Loucy (cell line): ENCODE measurements around the gene GFPT2.

Experiments
- H2AFZ ChIP-seq: fragments of 200-600 bp; sonication (generic); 2 replicates; pipeline ENCODE4 v1.6.0; 2016; ENCODE audit warnings: antibody characterized with exemption, mild to moderate bottlenecking, low read length, moderate library complexity
- H3F3A ChIP-seq: fragments of 200-600 bp; 2 replicates; pipeline ENCODE4 v1.6.0; 2016; ENCODE audit warnings: antibody characterized with exemption, low read depth, mild to moderate bottlenecking
- H3K27me3 ChIP-seq: fragments of 200-600 bp; sonication (generic); 2 replicates; pipeline ENCODE4 v1.6.1; 2014; ENCODE audit warnings: low read length, mild to moderate bottlenecking; ENCODE audit not compliant: insufficient read depth, poor library complexity, severe bottlenecking
- H3K36me3 ChIP-seq: fragments of 200-600 bp; sonication (generic); 2 replicates; pipeline ENCODE4 v1.6.1; 2016; ENCODE audit warnings: low read length; ENCODE audit not compliant: insufficient read depth
- H3K4me1 ChIP-seq: fragments of 200-600 bp; sonication (generic); 2 replicates; pipeline ENCODE4 v1.5.1; 2014; ENCODE audit warnings: low read length, mild to moderate bottlenecking; ENCODE audit not compliant: insufficient read depth, poor library complexity, severe bottlenecking
- H3K4me2 ChIP-seq: fragments of 200-600 bp; sonication (generic); 2 replicates; pipeline ENCODE4 v1.6.0; 2014; ENCODE audit warnings: antibody characterized with exemption, low read length, low read depth, mild to moderate bottlenecking; ENCODE audit not compliant: poor library complexity, severe bottlenecking
- H3K4me3 ChIP-seq: fragments of 200-600 bp; sonication (generic); 2 replicates; pipeline ENCODE4 v1.5.1; 2014; ENCODE audit warnings: low read length, mild to moderate bottlenecking, mixed read lengths; ENCODE audit not compliant: poor library complexity, severe bottlenecking
- H3K79me2 ChIP-seq: fragments of 200-600 bp; sonication (generic); 2 replicates; pipeline ENCODE4 v1.6.1; 2014; ENCODE audit warnings: low read length; ENCODE audit not compliant: insufficient read depth
- H3K9ac ChIP-seq: fragments of 200-600 bp; sonication (generic); 2 replicates; pipeline ENCODE4 v1.6.0; 2014; ENCODE audit warnings: mild to moderate bottlenecking, low read depth, low read length, moderate library complexity; ENCODE audit not compliant: poor library complexity, severe bottlenecking
- H3K9me2 ChIP-seq: fragments of 200-600 bp; sonication (generic); replicated peaks from 2 replicates; pipeline ENCODE4 v1.6.1; 2016; ENCODE audit warnings: low read depth, low read length, mixed read lengths
- H3K9me3 ChIP-seq: fragments of 200-600 bp; sonication (generic); 2 replicates; pipeline ENCODE4 v1.6.1; 2014; ENCODE audit warnings: mild to moderate bottlenecking, antibody characterized with exemption, low read length, low read depth; ENCODE audit not compliant: insufficient read depth
- H4K20me1 ChIP-seq: fragments of 200-600 bp; sonication (generic); 2 replicates; pipeline ENCODE4 v1.6.0; 2014; ENCODE audit warnings: antibody characterized with exemption, low read length, mild to moderate bottlenecking; ENCODE audit not compliant: insufficient read depth, poor library complexity, severe bottlenecking
- CTCF ChIP-seq: fragments of 200-600 bp; sonication (generic); conservative IDR thresholded peaks from 2 replicates; pipeline ENCODE4 v1.5.1; 2014; ENCODE audit warnings: mild to moderate bottlenecking, antibody characterized with exemption, low read length
- EZH2phosphoT487 ChIP-seq: fragments of 200-600 bp; IDR thresholded peaks from 2 replicates; pipeline ENCODE4 v1.6.1; 2018; ENCODE audit warnings: antibody characterized with exemption, mild to moderate bottlenecking, moderate library complexity, borderline replicate concordance

The GFPT2 gene

GRCh38 chr5:180297587-180298282, 55.4 kb downstream of the GFPT2 start:
- H3K9me2 ChIP-seq, result no peaks in the 10 kb centered on the region
- H3K9me3 ChIP-seq, result no peaks in the 10 kb centered on the region
- no peaks in the 10 kb centered on the region for H3K36me3 ChIP-seq
- H3K4me2 ChIP-seq, result no peak overlapping the region
- no peak overlapping the region for H3K4me3 ChIP-seq
- TF ChIP-seq EZH2phosphoT487, result no peak
- TF ChIP-seq CTCF, result no peak
- H4K20me1 ChIP-seq, result no peaks in the 10 kb centered on the region
- no peaks in the 10 kb centered on the region for H3F3A ChIP-seq
- no peak overlapping the region for H2AFZ ChIP-seq
- H3K4me1 ChIP-seq, result peaks cover 4% of the 10 kb centered on the region
- H3K79me2 ChIP-seq, result no peaks in the 10 kb centered on the region
- H3K9ac ChIP-seq, result no peak overlapping the region
- H3K27me3 ChIP-seq, result no peaks in the 10 kb centered on the region

GRCh38 chr5:180296771-180297170, 56.4 kb downstream of the GFPT2 start:
- H3K27me3 ChIP-seq, result no peaks in the 10 kb centered on the region
- H3F3A ChIP-seq, result no peaks in the 10 kb centered on the region
- no peak overlapping the region for H3K9ac ChIP-seq
- no peaks in the 10 kb centered on the region for H3K36me3 ChIP-seq
- H3K9me3 ChIP-seq, result no peaks in the 10 kb centered on the region
- no peak overlapping the region for H2AFZ ChIP-seq
- H3K4me1 ChIP-seq, result peaks cover 4% of the 10 kb centered on the region
- H4K20me1 ChIP-seq, result no peaks in the 10 kb centered on the region
- H3K79me2 ChIP-seq, result no peaks in the 10 kb centered on the region
- H3K4me3 ChIP-seq, result no peak overlapping the region
- TF ChIP-seq CTCF, result no peak
- no peak for TF ChIP-seq EZH2phosphoT487
- H3K4me2 ChIP-seq, result no peak overlapping the region
- no peaks in the 10 kb centered on the region for H3K9me2 ChIP-seq

GRCh38 chr5:180294913-180295555, 58.1 kb downstream of the GFPT2 start:
- Histone ChIP-seq H3K4me2 (no peak overlapping the region), H3F3A (no peaks in the 10 kb centered on the region), H3K4me3 (no peak overlapping the region), H3K9me3 (no peaks in the 10 kb centered on the region), H3K79me2 (peaks cover 13% of the 10 kb centered on the region), H3K36me3 (no peaks in the 10 kb centered on the region), H2AFZ (no peak overlapping the region), H3K27me3 (no peaks in the 10 kb centered on the region), H3K9ac (no peak overlapping the region), H3K4me1 (peaks cover 13% of the 10 kb centered on the region), H4K20me1 (peaks cover 4% of the 10 kb centered on the region), H3K9me2 (no peaks in the 10 kb centered on the region)
- no peak for TF ChIP-seq CTCF
- TF ChIP-seq EZH2phosphoT487, result no peak
